WERI-Rb-1 (cell line): ENCODE data around the gene MAPT.

Experiments used
- DNase-seq: peaks from one replicate; pipeline ENCODE4 v3.0.0-alpha.2; 2020
- H3K27ac ChIP-seq: fragments of 250-450 bp; sonication (Bioruptor Pico); 2 replicates; pipeline ENCODE4 v1.5.1; 2020; ENCODE audit warnings: mild to moderate bottlenecking, moderate library complexity
- H3K27me3 ChIP-seq: fragments of 250-450 bp; sonication (Bioruptor Pico); 2 replicates; pipeline ENCODE4 v1.5.1; 2021; ENCODE audit warnings: mild to moderate bottlenecking, low read depth, moderate library complexity; ENCODE audit not compliant: insufficient read depth, severe bottlenecking
- H3K36me3 ChIP-seq: fragments of 250-450 bp; sonication (Bioruptor Pico); 2 replicates; pipeline ENCODE4 v1.5.1; 2020; ENCODE audit warnings: mild to moderate bottlenecking, moderate library complexity
- H3K4me3 ChIP-seq: 2 replicates; pipeline ENCODE4 v1.5.1; 2011; ENCODE audit warnings: low read depth, mild to moderate bottlenecking, control low read depth, low read length
- H3K9me3 ChIP-seq: fragments of 250-450 bp; sonication (Bioruptor Pico); 2 replicates; pipeline ENCODE4 v1.5.1; 2021; ENCODE audit warnings: mild to moderate bottlenecking, moderate library complexity; ENCODE audit not compliant: severe bottlenecking
- TF ChIP-seq, protein P1 (sequence below): IDR thresholded peaks from 2 replicates; pipeline ENCODE4 v1.5.1; 2011; ENCODE audit warnings: low read depth, mild to moderate bottlenecking, control low read depth, inconsistent platforms, low read length

Gene MAPT

DNA sequence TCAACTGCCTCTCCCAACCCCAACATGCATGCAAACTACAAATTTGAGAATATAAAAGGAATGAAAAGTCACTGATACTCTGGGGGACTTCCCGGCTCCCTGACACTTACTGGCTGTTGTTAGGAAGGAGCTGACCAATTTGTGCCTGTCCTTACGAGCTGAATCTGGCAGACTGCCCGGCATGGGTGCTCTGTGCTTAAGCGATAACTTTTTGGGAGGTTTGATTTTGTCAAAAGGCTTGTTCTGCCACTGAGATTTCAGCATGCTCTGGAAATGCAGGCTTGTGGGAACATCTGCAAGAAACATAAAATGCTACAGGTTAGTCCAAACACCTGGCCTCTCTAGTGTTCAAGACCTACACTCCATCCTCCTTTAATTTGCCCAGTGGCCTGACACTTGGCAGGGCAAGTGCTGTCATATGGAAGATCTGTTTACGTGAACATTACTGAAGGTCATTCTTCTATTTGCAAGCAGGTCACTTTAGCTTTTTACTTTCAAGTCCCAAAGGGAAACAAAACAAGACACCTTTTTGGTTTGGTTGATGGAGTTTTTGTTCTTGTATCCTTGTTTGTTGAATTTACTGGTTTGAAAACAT lies 145.3 kb downstream of the MAPT start:
- Histone ChIP-seq H3K4me3 (no peak overlapping the region), H3K27me3 (no peaks in the 10 kb centered on the region), H3K9me3 (no peaks in the 10 kb centered on the region), H3K27ac (no peak overlapping the region), H3K36me3 (peaks cover 92% of the 10 kb centered on the region)
- no peak for DNase-seq
- TF ChIP-seq, protein P1, sequence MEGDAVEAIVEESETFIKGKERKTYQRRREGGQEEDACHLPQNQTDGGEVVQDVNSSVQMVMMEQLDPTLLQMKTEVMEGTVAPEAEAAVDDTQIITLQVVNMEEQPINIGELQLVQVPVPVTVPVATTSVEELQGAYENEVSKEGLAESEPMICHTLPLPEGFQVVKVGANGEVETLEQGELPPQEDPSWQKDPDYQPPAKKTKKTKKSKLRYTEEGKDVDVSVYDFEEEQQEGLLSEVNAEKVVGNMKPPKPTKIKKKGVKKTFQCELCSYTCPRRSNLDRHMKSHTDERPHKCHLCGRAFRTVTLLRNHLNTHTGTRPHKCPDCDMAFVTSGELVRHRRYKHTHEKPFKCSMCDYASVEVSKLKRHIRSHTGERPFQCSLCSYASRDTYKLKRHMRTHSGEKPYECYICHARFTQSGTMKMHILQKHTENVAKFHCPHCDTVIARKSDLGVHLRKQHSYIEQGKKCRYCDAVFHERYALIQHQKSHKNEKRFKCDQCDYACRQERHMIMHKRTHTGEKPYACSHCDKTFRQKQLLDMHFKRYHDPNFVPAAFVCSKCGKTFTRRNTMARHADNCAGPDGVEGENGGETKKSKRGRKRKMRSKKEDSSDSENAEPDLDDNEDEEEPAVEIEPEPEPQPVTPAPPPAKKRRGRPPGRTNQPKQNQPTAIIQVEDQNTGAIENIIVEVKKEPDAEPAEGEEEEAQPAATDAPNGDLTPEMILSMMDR = no peak

GRCh38 chr17:46042246-46042645 lies 147.9 kb downstream of the MAPT start:
- Histone ChIP-seq H3K27me3 (no peaks in the 10 kb centered on the region), H3K36me3 (peaks cover 87% of the 10 kb centered on the region), H3K4me3 (no peak overlapping the region), H3K9me3 (no peaks in the 10 kb centered on the region), H3K27ac (no peak overlapping the region)
- no peak for DNase-seq
- TF ChIP-seq, protein P1 = no peak

DNA sequence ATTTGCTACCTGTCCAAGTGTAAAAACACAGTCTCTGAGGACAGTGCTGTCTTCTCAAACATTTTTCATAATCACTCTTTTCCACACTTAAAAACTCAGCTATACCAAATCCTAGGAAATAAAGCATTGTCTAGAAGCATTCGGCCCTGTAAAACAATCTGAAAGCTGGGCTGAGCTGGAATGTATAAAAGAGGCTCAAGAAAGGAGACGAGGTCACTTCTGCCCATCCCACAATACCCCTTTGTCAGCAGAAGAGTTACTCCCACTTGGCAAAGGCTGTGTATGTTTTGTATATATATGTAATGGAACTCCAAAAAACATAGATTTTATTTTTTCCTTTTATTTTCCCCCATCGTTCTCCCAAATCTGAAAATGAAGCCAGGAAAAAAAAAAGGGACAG lies 148.6 kb downstream of the MAPT start:
- H3K27ac ChIP-seq = no peak overlapping the region
- no peak for DNase-seq
- H3K27me3 ChIP-seq = no peaks in the 10 kb centered on the region
- H3K4me3 ChIP-seq = no peak overlapping the region
- H3K36me3 ChIP-seq = peaks cover 86% of the 10 kb centered on the region
- no peaks in the 10 kb centered on the region for H3K9me3 ChIP-seq
- TF ChIP-seq, protein P1 = no peak

DNA sequence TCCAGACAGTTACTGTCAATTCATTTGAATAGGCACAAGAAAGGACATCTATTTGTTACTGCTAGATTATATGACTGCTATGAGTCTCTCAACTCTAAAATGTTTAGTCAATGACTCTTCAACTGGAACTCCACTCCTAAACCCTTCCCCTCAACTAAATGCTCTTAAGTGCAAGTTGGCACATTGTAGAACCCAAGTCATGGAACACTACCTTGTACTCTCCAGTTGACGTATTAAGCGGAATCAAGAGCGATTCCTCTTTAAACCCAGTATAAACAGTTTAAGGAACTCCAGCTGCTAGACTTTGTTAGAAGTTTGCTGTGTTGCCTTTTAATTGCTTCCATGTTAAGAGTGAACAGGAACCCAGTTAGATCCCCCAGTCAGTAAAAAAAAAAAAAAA lies 149.3 kb downstream of the MAPT start:
- Histone ChIP-seq H3K4me3 (no peak overlapping the region), H3K36me3 (peaks cover 86% of the 10 kb centered on the region)
- DNase-seq = no peak

GRCh38 chr17:46044286-46044928 lies 150.1 kb downstream of the MAPT start:
- H3K27ac ChIP-seq = no peak overlapping the region
- no peak overlapping the region for H3K4me3 ChIP-seq
- no peaks in the 10 kb centered on the region for H3K9me3 ChIP-seq
- H3K36me3 ChIP-seq = peaks cover 85% of the 10 kb centered on the region
- peak; percentile 88 for DNase-seq
- H3K27me3 ChIP-seq = no peaks in the 10 kb centered on the region
- TF ChIP-seq, protein P1 = peak; percentile 85

More for the DNA sequence above, 149.3 kb downstream of the MAPT start:
- H3K27ac ChIP-seq = no peak overlapping the region
- TF ChIP-seq, protein P1 = no peak
- no peaks in the 10 kb centered on the region for H3K9me3 ChIP-seq
- no peaks in the 10 kb centered on the region for H3K27me3 ChIP-seq

GRCh38 chr17:46044989-46045388 lies 150.6 kb downstream of the MAPT start:
- TF ChIP-seq, protein P1 = no peak
- no peak overlapping the region for H3K27ac ChIP-seq
- no peaks in the 10 kb centered on the region for H3K9me3 ChIP-seq
- H3K36me3 ChIP-seq = peaks cover 85% of the 10 kb centered on the region
- no peaks in the 10 kb centered on the region for H3K27me3 ChIP-seq
- no peak overlapping the region for H3K4me3 ChIP-seq
- DNase-seq = no peak
